B cell (primary cell): ENCODE data around the gene TYK2. TPM values are rescaled to one million over a fixed set of nuclear protein-coding genes. Genes with fewer than 3 reads are reported as not detected.

Experiments
- ATAC-seq: fragments of 200-7000 bp; cut with Tn5 transposase; one replicate; pipeline ENCODE4 v1.10.0; 2021; ENCODE audit warnings: low read depth, mild to moderate bottlenecking, moderate number of reproducible peaks, moderate library complexity
- CTCF ChIA-PET: fragments of 350-600 bp; sonication (Branson Sonifier 250); formaldehyde crosslinking; loops from one replicate; lab custom pipeline; 2021; ENCODE audit warnings: antibody characterized with exemption, inconsistent platforms; lab: Charles Lee
- POLR2A ChIA-PET: fragments of 350-600 bp; sonication (Branson Sonifier 250); formaldehyde crosslinking; loops from one replicate; lab custom pipeline; 2021; ENCODE audit warnings: antibody characterized with exemption; lab: Charles Lee
- DNase-seq: peaks from one replicate; pipeline ENCODE4 v3.0.0; 2013
- H2AFZ ChIP-seq: 2 replicates; pipeline ENCODE4 v1.6.1; 2012; ENCODE audit warnings: mild to moderate bottlenecking, low read depth, low read length; ENCODE audit not compliant: insufficient read depth, poor library complexity, severe bottlenecking
- H3K27ac ChIP-seq, 2 donors: 1 replicate in 1 of 2; 2 replicates in 1 of 2; pipeline ENCODE4 v1.5.1; 2012 to 2013; ENCODE audit warnings: low read length in 2 of 2, mild to moderate bottlenecking in 2 of 2, moderate library complexity in 1 of 2
- H3K27me3 ChIP-seq, 4 experiments: fragments of 200-600 bp in 1 of 4; sonication (generic) in 1 of 4; replicated peaks in 1 of 4; 1 replicate in 2 of 4; 2 replicates in 2 of 4; pipeline versions ENCODE4 v1.6.1 to v1.7.0; 2013 to 2016; ENCODE audit warnings: low read length in 3 of 4, mild to moderate bottlenecking in 2 of 4, mixed read lengths in 1 of 4, moderate library complexity in 1 of 4; ENCODE audit not compliant: insufficient read depth in 4 of 4, control insufficient read depth in 3 of 4; ENCODE audit errors: control extremely low read depth in 1 of 4
- H3K36me3 ChIP-seq, 2 experiments: replicated peaks in 1 of 2; 1 replicate in 1 of 2; 2 replicates in 1 of 2; pipeline versions ENCODE4 v1.6.1 to v1.7.1; 2013; ENCODE audit warnings: low read length in 1 of 2; ENCODE audit not compliant: insufficient read depth in 2 of 2, control insufficient read depth in 1 of 2; ENCODE audit errors: control extremely low read depth in 1 of 2, extremely low read depth in 1 of 2
- H3K4me1 ChIP-seq, 2 donors: fragments of 200-600 bp in 1 of 2; sonication (generic) in 1 of 2; 1 replicate in 1 of 2; 2 replicates in 1 of 2; pipeline versions ENCODE4 v1.5.1 to v1.6.1; 2013 to 2017; ENCODE audit warnings: low read length in 2 of 2; ENCODE audit not compliant: control insufficient read depth in 2 of 2, insufficient read depth in 2 of 2
- H3K4me2 ChIP-seq: replicated peaks from 2 replicates; pipeline ENCODE3; 2012; ENCODE audit warnings: mild to moderate bottlenecking, low read depth, low read length; ENCODE audit not compliant: poor library complexity, severe bottlenecking
- H3K4me3 ChIP-seq, 5 experiments: fragments of 200-600 bp in 1 of 5; sonication (generic) in 1 of 5; 1 replicate in 3 of 5; 2 replicates in 2 of 5; pipeline versions ENCODE4 v1.5.1 to v1.7.0; 2011 to 2016; ENCODE audit warnings: low read length in 4 of 5, mild to moderate bottlenecking in 4 of 5, low read depth in 2 of 5, control low read depth in 1 of 5, moderate library complexity in 1 of 5; ENCODE audit not compliant: insufficient read depth in 1 of 5; ENCODE audit errors: control extremely low read depth in 1 of 5, extremely low read depth in 1 of 5
- H3K79me2 ChIP-seq: fragments of 200-600 bp; sonication (generic); one replicate; pipeline ENCODE4 v1.6.0; 2016; ENCODE audit warnings: low read length; ENCODE audit not compliant: control insufficient read depth, insufficient read depth
- H3K9ac ChIP-seq: fragments of 200-600 bp; sonication (generic); 2 replicates; pipeline ENCODE4 v1.6.1; 2017; ENCODE audit warnings: mild to moderate bottlenecking, low read length, moderate library complexity
- H3K9me3 ChIP-seq, 3 donors: one replicate each; pipeline versions ENCODE4 v1.6.1 to v1.7.1; 2013; ENCODE audit warnings: low read length in 2 of 3; ENCODE audit not compliant: control insufficient read depth in 2 of 3, insufficient read depth in 1 of 3; ENCODE audit errors: control extremely low read depth in 1 of 3
- H4K20me1 ChIP-seq: 2 replicates; pipeline ENCODE4 v1.6.0; 2012; ENCODE audit warnings: mild to moderate bottlenecking, low read length; ENCODE audit not compliant: insufficient read depth, control insufficient read depth, poor library complexity, severe bottlenecking
- H3K27ac Mint-ChIP-seq: one replicate; pipeline ENCODE4 v1.8.0; 2021; ENCODE audit warnings: mixed read lengths
- H3K27me3 Mint-ChIP-seq: one replicate; pipeline ENCODE4 v1.8.0; 2021; ENCODE audit warnings: mixed read lengths
- H3K4me1 Mint-ChIP-seq: one replicate; pipeline ENCODE4 v1.8.0; 2021; ENCODE audit warnings: mixed read lengths
- H3K4me3 Mint-ChIP-seq: one replicate; pipeline ENCODE4 v1.8.0; 2021; ENCODE audit warnings: mixed read lengths
- H3K9me3 Mint-ChIP-seq: one replicate; pipeline ENCODE4 v1.8.0; 2022; ENCODE audit warnings: mixed read lengths; ENCODE audit not compliant: insufficient read depth
- CTCF ChIP-seq: fragments of 200-600 bp; IDR thresholded peaks from one replicate; pipeline ENCODE4 v1.8.0; 2022; ENCODE audit warnings: antibody characterized with exemption, mild to moderate bottlenecking
- EZH2 ChIP-seq: IDR thresholded peaks from 2 replicates; pipeline ENCODE4 v1.6.1; 2012; ENCODE audit warnings: borderline replicate concordance, low read depth, mild to moderate bottlenecking, moderate library complexity, low read length; ENCODE audit not compliant: insufficient read depth, poor library complexity, severe bottlenecking
- WGBS: methylation state at CpG from one replicate; pipeline ENCODE4 v1.1.5; 2013; ENCODE audit warnings: missing lambda C conversion rate; ENCODE audit not compliant: insufficient coverage; 5-methylcytosine and 5-hydroxymethylcytosine counted together
- intact Hi-C: fragments of 100-400 bp; cut with micrococcal nuclease; formaldehyde crosslinking; loops from one replicate; pipeline ENCODE4 v1.10.0; 2022
- polyA plus RNA-seq: library from polyadenylated mRNA; depleted of rRNA; stranded (reverse); fragments of >200 nt; gene quantifications from 2 replicates; pipeline ENCODE4 v1.2.3, GENCODE V29; 2012
- total RNA-seq, 2 donors: library from RNA; stranded (reverse); fragments of 120-200 nt in 1 of 2; gene quantifications; 1 replicate in 1 of 2; 2 replicates in 1 of 2; pipeline versions ENCODE4 v1.2.3 to v1.2.4, GENCODE V29; 2013 to 2022

Gene TYK2
- total and polyA plus RNA-seq, 2 donors (not counting 1 experiment from before 2014, with no cell fraction given), result 337 to 343 TPM

DNA sequence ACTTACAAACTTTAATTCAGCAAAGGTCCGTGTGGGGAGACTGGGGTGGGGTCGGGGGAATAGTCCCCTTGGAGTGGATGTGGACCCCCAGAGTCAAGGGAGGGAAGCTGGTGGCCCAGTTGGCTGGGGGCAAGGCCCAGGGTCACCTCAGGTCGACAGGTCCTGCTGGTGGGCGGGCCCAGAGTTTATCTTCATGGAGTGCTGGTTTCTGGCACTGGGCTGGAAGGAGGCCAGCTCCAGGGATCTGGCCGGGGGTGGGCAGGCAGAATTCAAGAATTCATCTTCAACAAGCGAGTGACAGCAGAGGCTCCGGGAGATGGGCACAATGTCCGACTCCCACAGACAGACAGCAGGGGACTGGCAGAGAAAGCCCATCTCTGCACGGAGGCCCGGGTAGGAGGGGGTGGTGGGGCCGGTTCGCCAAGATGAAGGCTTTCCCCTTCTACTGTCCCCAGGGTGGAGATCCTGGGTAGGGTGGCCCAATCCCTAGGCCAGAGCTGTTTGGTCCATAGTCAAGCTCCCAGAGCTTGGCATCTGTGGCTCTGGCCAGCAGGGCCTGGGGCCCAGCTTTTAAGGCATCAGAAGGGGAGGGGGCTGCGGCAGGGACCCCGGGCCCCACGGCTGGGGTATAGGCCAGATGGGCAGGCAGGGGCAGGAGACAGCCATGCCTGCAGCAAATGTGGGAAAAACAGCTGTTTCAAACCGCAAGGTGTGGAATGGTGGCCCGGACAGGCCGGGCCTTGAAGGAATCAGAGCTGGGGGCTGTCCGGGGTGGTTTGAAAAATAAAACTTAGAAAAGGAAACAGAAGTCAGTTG is 63.9 kb downstream of the TYK2 start:
- Mint-ChIP-seq H3K4me1 (peaks cover 14% of the 10 kb centered on the region), H3K9me3 (no peaks in the 10 kb centered on the region), H3K27ac (peak overlapping the region; percentile 81), H3K4me3 (peak overlapping the region; percentile 96), H3K27me3 (no peaks in the 10 kb centered on the region)
- ATAC-seq (no peak), DNase-seq (peak; percentile 28)
- Histone ChIP-seq H3K9me3 (no peaks in the 10 kb centered on the region), H3K4me3 (peak overlapping the region in 4 of 5 experiments; percentile 79 to 91 (median 82)), H3K4me1 (peaks cover 6 to 14% of the 10 kb centered on the region in 2 donors), H3K27me3 (no peaks in the 10 kb centered on the region), H2AFZ (peak overlapping the region; percentile 89), H3K36me3 (peaks cover 0 to 25% of the 10 kb centered on the region in 2 experiments), H4K20me1 (peaks cover 6% of the 10 kb centered on the region), H3K79me2 (no peaks in the 10 kb centered on the region), H3K4me2 (peak overlapping the region; percentile 81), H3K27ac (peak overlapping the region in 1 of 2 donors; percentile 55), H3K9ac (peak overlapping the region; percentile 76)
- ChIA-PET CTCF (no interaction called here), POLR2A (interaction anchor here (0.6 to 0.9 kb wide), 3 partner anchors 25 to 58 kb away, joined by 3 to 8 read pairs (median 4); no protein-coding TSS in a partner anchor)
- 88% methylated on average over 16 of the region's 19 CpGs for WGBS
- intact Hi-C loops, result loop anchor here (1.0 kb wide), 2 partner anchors 17 to 46 kb away; partner anchors contain the start of gene RAVER1
- TF ChIP-seq CTCF (no peak), EZH2 (no peak)
